ENCODE measurements around the gene ACSM2A.
"Not testable (repeated sequence)": the region's sequence is repeated elsewhere in the genome, so short reads cannot be mapped to it uniquely, and the experiment has no call there.

The ACSM2A gene

DNA sequence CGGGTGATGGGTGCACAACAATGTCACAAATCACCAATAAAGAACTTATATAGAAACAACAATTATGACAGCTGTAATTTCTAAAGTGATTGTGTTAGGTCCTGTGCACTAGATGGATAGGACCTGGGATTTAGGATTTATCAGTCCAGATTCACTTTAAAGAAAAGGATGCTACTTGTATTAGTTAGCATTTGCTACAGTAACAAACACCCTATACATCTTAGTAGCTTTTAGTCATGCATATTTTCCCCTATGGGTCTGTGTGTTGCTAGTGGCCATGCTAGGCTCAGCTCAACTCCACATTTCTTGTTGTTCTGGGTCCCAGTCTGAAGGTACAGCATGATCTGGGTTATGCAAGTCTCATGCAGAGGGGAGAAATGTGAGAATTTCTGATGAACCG, 7.9 kb downstream of the ACSM2A start:
- DNase-seq (ENCODE audit: low read depth in 3 of 3), result not testable (repeated sequence)

GRCh38 chr16:20460313-20460712, 9.0 kb downstream of the ACSM2A start:
- DNase-seq (ENCODE audit: low read depth in 3 of 3), result not testable (repeated sequence)

DNA sequence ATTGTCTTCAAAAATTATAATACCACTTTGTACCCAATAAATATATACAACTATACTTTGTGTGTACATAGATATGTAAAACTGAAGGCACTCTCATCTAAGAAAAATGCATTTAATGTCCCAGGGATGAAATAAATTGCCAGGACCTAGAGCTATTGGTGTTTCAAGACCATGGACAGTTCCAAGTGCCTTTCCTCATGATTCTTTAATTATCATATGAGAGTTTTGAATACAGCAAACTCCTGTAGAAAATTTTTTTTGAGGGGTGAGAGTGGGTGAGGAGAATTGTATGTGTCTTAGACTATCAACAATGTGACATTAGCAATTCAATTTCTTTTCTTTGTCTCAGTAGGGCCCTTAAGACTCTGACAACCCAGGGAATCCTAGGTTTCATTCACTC, 17.6 kb downstream of the ACSM2A start:
- DNase-seq (ENCODE audit: low read depth in 3 of 3), result not testable (repeated sequence)

DNA sequence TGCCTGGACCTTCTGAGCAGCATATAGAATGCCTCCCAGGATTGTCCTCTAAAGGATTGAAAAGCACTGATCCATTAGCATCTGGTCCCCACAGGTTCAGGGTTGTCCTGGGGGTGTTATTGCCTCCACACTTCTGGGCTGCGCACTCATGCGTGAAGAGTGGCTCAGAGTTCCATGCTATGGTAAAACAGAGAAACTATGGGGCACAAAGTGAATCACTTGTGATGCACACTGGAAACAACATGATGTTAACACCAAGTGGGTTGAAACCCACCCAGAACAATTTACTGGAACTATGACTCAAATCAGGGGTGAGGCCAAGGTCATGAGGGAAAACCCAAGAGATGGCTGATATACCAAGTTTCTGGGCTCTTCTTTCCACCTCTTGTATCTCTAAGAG, 18.6 kb downstream of the ACSM2A start:
- not testable (repeated sequence) for DNase-seq (ENCODE audit: low read depth in 3 of 3)

DNA sequence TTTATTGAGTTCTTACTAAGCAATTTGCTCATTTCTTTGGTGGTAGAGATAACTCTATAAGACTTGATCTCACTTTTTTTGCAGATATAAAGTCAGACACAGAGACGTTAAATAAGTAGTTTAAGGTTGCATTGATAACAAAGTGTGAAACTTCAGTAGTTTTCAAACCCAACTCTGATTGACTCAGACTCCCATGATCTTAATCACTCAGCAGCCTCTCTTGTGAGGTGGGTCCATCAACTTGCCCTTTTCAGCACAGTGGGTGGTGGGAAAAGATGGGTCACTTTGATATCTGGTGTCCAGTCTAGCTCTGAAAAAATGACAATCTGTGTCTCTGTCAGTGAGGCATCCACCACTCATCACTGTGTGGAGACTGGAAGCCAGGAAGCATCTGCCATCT, 19.4 kb downstream of the ACSM2A start:
- DNase-seq (ENCODE audit: low read depth in 3 of 3), result not testable (repeated sequence)

- DNase-seq (ENCODE audit: low read depth in 3 of 3), result not testable (repeated sequence)
Observed at GRCh38 chr16:20477188-20477744, 25.9 kb downstream of the ACSM2A start.

DNA sequence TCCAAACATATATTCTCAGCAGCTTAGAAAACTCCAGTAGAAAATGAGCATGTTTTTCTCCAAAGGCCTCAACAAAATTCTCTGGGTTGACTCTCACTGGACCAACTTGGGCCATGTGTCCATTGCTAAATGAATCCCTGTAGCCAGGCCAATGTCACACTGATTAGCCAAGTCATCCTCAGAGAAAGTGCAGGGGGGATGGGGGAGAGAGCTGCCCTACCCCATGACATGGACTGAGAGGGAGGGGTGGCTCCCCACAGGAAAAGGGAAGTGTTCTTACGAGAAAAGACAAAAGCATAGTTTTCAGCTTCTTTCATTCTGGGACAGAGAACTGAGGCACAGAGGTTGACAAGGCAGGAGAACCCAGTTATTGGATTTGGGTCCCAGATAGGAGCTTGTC, 32.7 kb downstream of the ACSM2A start:
- DNase-seq (ENCODE audit: low read depth in 3 of 3), result not testable (repeated sequence)

DNA sequence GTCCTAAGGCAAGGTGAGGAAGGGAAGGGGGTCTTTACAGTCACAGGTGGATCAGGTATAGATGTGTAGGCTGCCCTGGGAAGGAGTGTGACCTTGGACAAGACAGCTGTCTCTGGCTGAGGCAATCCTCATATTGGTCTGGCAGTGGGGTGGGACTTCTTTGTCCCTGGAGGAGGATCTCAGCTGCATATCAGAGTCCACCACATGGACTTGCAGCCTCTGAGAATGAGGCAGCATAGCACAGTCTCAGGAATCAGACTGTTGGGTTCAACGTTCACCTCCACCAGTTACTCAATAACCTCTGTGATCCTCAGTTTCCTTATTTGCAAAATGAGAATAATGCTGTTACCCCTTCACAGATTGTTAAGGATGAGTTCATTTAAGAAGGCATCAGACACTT, 33.4 kb downstream of the ACSM2A start:
- no peak for DNase-seq (ENCODE audit: low read depth in 3 of 3)

- DNase-seq (ENCODE audit: low read depth in 3 of 3), result no peak
Observed at GRCh38 chr16:20485408-20485807, 34.1 kb downstream of the ACSM2A start.

GRCh38 chr16:20490994-20491393, 39.7 kb downstream of the ACSM2A start:
- not testable (repeated sequence) for DNase-seq (ENCODE audit: low read depth in 3 of 3)

GRCh38 chr16:20491448-20491847, 40.1 kb downstream of the ACSM2A start:
- not testable (repeated sequence) for DNase-seq (ENCODE audit: low read depth in 3 of 3)

- DNase-seq (ENCODE audit: low read depth in 3 of 3), result no peak
Observed at GRCh38 chr16:20504418-20504817, 53.1 kb downstream of the ACSM2A start.

DNA sequence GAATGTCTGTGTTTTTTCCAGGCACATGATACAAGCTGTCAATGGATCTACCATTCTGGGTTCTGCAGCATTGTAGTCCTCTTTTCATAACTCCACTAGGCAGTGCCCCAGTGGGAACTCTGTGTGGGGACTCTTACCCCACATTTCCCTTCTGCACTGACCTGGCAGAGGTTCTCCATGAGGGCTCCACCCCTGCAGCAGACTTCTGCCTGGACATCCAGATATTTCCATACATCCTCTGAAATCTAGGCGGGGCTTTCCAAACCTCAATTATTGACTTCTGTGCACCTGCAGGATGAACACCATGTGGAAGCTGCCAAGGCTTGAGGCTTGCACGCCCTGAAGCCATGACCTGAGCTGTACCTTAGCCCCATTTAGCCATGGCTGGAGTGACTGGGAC, 56.0 kb downstream of the ACSM2A start:
- no peak for DNase-seq (ENCODE audit: low read depth in 3 of 3)

DNA sequence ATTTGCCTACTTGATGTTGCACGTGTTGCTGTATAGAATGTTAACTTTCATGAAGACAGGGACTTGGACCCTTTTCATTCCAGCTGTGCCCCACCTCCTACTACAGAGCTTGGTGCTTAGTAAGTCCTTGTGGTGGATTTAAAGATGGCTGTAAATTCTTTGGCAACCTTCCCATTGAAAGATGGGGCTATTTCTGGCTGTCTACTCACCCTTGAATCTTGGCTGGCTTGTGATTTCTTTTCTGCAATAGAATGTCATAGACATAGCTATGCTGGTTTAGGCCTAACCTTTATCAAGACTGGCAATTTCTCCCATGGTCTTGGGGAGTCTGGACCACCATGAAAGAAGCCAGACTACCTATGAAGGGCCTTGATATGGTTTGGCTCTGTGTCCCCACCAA, 59.0 kb downstream of the ACSM2A start:
- no peak for DNase-seq (ENCODE audit: low read depth in 3 of 3)

DNA sequence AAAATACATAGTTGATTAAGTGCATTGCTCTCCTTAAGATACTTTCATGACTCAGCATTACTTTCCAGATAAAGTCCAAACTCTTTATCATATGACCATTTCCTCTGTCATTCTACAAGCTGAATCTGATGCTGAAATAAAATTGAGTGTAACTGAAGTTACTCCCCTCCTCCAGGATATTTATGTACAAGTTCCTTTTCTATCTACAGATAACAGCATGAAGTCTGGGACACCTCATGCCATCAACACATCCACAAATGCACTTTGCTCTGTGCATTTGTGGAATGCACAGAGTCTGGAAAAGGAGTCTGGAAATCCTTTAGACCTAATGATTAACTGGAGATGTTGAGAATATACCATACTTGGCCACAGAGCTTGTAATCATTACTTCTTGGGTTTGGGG, 64.4 kb downstream of the ACSM2A start:
- DNase-seq (ENCODE audit: low read depth in 3 of 3), result no peak

DNA sequence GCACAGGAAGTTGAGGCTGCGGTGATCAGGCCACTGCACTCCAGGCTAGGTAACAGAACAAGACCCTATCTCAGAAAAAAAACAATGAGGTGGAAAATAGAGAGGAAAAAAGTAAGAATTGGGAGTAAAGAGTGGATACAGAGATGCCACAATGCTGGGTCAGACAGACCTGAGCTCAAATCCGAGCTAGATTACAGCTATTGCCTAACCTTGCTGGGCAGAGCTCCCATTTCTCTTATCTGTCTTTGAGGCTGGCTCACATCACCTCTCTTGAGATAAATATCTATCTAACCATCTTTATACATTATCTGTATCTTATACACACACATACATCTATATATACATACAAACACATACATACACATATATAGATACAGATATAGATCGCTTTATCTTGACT, 65.8 kb downstream of the ACSM2A start:
- DNase-seq (ENCODE audit: low read depth in 3 of 3), result no peak

- DNase-seq (ENCODE audit: low read depth in 3 of 3), result no peak
Observed at GRCh38 chr16:20519231-20519630, 67.9 kb downstream of the ACSM2A start.

GRCh38 chr16:20520103-20520502, 68.8 kb downstream of the ACSM2A start:
- no peak for DNase-seq (ENCODE audit: low read depth in 3 of 3)

- DNase-seq (ENCODE audit: low read depth in 3 of 3), result not testable (repeated sequence)
Observed at GRCh38 chr16:20531795-20532194, 80.5 kb downstream of the ACSM2A start.

- DNase-seq (ENCODE audit: low read depth in 3 of 3), result not testable (repeated sequence)
Observed at GRCh38 chr16:20532284-20532792, 81.0 kb downstream of the ACSM2A start.

DNA sequence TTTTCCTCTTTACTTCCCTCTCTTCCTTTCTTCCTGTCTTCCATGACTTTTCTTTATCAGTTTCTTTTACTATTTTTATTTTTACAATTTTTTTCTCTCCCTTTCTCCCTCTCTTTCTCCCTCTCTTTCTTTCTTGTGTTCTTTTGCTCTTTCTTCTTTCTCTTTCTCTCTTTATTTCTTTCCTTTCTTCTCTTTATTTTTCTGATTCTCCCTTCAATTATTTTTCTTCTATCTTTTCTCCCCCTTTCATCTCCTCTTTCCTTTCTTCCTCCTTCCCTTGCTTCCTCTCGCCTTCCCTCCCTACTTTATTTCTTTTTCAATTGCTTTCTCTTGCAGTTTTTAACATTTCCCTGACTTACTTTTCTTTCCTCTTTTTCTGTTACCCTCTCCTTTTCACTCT, 85.3 kb downstream of the ACSM2A start:
- not testable (repeated sequence) for DNase-seq (ENCODE audit: low read depth in 3 of 3)
